ENCODE data around the gene FAXC.
A peak's percentile ranks its signal among the peaks of the same experiment; 100 is the strongest.

Gene FAXC

DNA sequence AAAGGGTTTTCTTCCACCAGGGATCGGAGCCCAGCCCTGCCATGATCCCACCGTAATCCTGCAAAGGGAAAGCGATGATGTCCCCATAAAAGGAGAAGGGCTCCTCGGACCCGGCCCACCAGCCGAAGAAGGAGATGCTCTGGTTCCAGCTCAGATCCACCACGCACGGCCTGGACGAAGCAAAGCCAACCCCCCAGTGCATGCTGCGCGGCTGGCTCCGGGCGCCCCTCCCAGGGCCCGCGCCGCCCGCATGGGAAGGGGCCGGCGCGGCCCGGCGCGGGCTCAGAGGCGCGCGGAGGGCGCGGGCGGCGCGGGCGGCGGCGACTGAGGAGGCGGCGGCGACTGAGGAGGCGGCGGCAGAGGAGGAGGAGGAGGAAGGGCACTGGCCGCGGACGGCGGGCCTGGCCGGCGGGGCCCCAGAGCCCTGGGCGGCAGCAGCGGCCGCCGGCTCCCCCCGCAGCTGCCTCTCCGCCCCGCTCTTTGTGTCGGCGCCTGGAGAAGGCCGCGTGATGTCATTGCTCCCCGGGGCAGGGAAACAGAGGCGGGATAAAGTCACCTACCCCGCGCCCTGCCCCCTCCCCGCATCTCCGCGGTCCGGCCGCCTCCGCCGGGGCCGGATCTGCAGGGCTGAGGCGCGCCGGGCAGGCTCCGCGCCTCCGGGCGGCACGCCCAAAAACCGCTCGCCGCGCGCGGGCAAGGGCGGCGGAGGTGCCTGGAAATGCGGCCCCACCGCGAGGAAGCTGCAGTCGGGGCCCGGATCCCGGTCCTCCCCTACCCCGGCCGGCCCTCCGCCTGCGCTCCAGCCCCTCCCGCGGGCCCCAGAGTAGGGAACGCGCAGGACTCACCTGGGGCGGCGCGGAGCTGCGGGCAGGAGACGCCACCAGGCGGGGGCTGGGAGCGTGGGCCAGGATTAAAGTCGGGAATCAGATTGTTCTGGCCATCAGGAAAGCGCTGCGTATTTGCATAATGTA lies at the start of gene FAXC:
FAXC (minus strand) TSS at position 504 of the 971 bp plus-strand sequence; CDS start at position 202, 302 bp downstream.
- H3K4me3 ChIP-seq (ENCODE audit: low read depth, low read length): peak within 1 kb of the TSS; percentile 50
- TF ChIP-seq, protein P1, sequence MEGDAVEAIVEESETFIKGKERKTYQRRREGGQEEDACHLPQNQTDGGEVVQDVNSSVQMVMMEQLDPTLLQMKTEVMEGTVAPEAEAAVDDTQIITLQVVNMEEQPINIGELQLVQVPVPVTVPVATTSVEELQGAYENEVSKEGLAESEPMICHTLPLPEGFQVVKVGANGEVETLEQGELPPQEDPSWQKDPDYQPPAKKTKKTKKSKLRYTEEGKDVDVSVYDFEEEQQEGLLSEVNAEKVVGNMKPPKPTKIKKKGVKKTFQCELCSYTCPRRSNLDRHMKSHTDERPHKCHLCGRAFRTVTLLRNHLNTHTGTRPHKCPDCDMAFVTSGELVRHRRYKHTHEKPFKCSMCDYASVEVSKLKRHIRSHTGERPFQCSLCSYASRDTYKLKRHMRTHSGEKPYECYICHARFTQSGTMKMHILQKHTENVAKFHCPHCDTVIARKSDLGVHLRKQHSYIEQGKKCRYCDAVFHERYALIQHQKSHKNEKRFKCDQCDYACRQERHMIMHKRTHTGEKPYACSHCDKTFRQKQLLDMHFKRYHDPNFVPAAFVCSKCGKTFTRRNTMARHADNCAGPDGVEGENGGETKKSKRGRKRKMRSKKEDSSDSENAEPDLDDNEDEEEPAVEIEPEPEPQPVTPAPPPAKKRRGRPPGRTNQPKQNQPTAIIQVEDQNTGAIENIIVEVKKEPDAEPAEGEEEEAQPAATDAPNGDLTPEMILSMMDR (IDR thresholded peaks at IDR 0.05; ENCODE audit: insufficient read depth, low read depth, low read length, missing control alignments): peak; percentile 5
- DNase-seq (ENCODE audit: low read depth): no peak

DNA sequence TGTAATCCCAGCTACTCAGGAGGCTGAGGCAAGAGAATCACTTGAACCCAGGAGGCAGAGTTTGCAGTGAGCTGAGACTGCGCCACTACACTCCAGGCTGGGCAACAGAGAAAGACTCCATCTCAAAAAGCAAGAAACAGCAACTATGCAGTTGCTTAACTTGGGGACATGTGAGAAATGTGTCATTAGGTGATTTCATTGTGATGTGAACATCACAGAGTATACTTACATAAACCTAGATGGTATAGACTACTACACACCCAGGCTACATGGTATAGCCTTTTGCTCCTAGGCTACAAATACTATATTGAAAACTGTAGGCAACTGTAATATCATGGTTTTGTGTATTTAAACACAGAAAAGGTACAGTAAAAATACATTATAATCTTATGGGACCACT lies 47.8 kb upstream of the FAXC start:
- DNase-seq (ENCODE audit: low read depth): no peak
- H3K4me3 ChIP-seq (ENCODE audit: low read depth, low read length): no peak overlapping the region
- TF ChIP-seq, protein P1 (IDR thresholded peaks at IDR 0.05; ENCODE audit: insufficient read depth, low read depth, low read length, missing control alignments): no peak

DNA sequence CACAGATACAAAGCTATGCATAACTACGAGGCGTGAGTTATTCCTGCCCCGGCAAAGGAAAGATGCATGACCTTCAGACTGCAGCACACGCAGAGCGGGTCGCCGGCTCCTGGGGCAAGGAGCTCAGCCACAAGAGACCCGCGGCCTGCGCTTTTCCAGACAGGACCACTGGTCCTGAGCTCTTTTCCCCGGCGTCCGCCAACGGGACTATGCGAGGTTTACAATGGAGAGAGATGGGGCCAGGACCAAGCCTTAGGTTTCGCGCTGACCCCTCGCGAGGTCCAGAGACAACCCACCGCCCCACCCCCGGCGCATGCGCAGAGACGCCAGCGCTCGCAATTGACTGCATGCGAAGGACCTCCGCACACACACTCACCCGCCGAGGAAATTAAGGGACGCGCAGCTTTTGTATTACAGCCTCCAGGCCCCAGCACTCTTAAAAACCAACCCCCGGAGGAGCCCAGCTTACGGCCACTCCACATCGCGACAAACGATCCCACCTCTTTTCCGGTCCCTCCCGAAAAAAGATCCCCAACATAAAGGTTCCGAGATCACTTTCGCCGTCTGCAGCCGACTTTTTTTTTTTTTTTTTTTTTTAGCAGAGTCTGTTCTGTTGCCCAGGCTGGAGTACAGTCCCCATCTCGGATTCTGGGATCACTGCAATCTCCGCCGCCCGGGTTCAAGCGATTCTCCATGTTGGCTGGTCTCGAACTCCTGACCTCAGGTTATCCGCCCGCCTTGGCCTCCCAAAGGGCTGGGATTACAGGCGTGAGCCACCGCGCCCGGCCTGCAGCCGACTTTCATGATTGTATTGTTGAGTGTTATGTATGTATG lies 44.4 kb upstream of the FAXC start, which contains the start of gene COQ3:
COQ3 (minus strand) TSS at position 498 of the 834 bp plus-strand sequence; CDS start at position 482, 16 bp downstream.
- TF ChIP-seq, protein P1 (IDR thresholded peaks at IDR 0.05; ENCODE audit: insufficient read depth, low read depth, low read length, missing control alignments): no peak
- peak; percentile 81 for DNase-seq (ENCODE audit: low read depth)
- H3K4me3 ChIP-seq (ENCODE audit: low read depth, low read length): peak within 1 kb of the TSS; percentile 66

DNA sequence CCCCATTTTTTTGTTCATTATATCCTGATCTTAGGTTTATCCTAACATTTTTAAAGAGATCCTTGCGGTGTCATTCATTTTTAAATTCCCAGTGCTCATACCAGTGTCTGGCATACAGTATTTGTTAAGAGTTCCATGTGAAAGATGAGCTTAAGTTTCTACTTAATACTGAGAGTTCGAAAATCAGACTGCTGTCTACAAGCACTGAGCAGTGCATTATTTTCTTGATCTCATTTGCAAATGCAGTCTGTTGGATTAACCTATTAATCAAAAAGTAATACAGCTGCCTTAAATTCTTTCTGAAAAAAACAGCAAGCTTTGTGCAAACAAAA lies 43.9 kb upstream of the FAXC start:
- peak overlapping the region; percentile 66 for H3K4me3 ChIP-seq (ENCODE audit: low read depth, low read length)
- TF ChIP-seq, protein P1 (IDR thresholded peaks at IDR 0.05; ENCODE audit: insufficient read depth, low read depth, low read length, missing control alignments): no peak
- no peak for DNase-seq (ENCODE audit: low read depth)

DNA sequence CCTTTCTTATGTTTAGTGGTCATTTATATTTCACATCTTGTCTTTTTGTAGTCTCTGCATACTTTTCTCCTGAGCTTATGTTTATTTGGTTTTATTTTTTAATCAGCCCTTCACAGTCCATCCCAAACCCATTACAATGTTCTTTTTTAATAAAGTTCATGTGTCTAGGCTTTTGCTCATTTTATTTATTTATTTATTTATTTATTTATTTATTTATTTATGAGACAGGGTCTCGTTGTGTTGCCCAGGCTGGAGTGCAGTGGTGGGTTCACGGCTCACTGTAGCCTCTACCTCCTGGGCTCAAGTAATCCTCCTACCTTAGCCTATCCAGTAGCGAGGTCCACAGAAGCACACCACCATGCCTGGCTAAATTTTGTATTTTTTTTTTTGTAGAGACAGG lies 41.4 kb upstream of the FAXC start:
- DNase-seq (ENCODE audit: low read depth): no peak
- TF ChIP-seq, protein P1 (IDR thresholded peaks at IDR 0.05; ENCODE audit: insufficient read depth, low read depth, low read length, missing control alignments): no peak
- no peak overlapping the region for H3K4me3 ChIP-seq (ENCODE audit: low read depth, low read length)

DNA sequence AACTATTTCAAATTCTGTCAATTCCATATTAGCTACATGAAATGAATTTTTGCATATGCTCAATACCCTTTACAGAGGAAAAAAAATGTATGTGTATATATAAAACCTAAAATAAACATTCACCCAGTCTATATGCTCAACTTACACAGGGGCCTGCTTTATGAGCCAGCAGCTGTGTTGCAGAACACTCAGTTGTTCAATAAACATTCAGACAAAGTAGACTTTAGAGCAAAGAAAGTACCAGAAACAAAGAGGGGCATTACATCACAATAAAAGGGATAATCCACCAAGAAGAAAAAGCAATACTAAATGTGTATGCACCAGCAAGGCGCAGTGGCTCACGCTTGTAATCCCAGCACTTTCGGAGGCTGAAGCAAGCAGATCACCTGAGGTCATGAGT lies 35.0 kb upstream of the FAXC start:
- H3K4me3 ChIP-seq (ENCODE audit: low read depth, low read length): no peak overlapping the region
- TF ChIP-seq, protein P1 (IDR thresholded peaks at IDR 0.05; ENCODE audit: insufficient read depth, low read depth, low read length, missing control alignments): no peak
- DNase-seq (ENCODE audit: low read depth): no peak

All from GM12865 (cell line).